KOPT-K1 (cell line): Measurements from ENCODE around the gene NLRP5.
"Not testable (repeated sequence)": the region's sequence is repeated elsewhere in the genome, so short reads cannot be mapped to it uniquely, and the experiment has no call there.

Experiments used
- H3K27ac ChIP-seq: fragments of 200-600 bp; sonication (generic); 2 replicates; pipeline ENCODE4 v1.5.1; 2016; ENCODE audit warnings: antibody characterized with exemption, mild to moderate bottlenecking, low read depth, low read length; ENCODE audit not compliant: poor library complexity, severe bottlenecking
- H3K36me3 ChIP-seq: fragments of 200-600 bp; sonication (generic); 2 replicates; pipeline ENCODE4 v1.5.1; 2017; ENCODE audit warnings: antibody characterized with exemption, mild to moderate bottlenecking, low read length, moderate library complexity; ENCODE audit not compliant: insufficient read depth
- H3K9me3 ChIP-seq: fragments of 200-600 bp; sonication (generic); 2 replicates; pipeline ENCODE4 v1.5.1; 2017; ENCODE audit warnings: antibody characterized with exemption, low read length, mild to moderate bottlenecking; ENCODE audit not compliant: insufficient read depth, poor library complexity, severe bottlenecking

Gene NLRP5

GRCh38 chr19:56019325-56019724 lies 32.8 kb downstream of the NLRP5 start:
- not testable (repeated sequence) for H3K9me3 ChIP-seq, H3K27ac ChIP-seq, H3K36me3 ChIP-seq

- not testable (repeated sequence) for H3K36me3 ChIP-seq, H3K27ac ChIP-seq, H3K9me3 ChIP-seq
These were observed 33.9 kb downstream of the NLRP5 start for GRCh38 chr19:56020355-56020975.

GRCh38 chr19:56026769-56027168 lies 40.2 kb downstream of the NLRP5 start:
- Histone ChIP-seq H3K9me3 (no peaks in the 10 kb centered on the region), H3K36me3 (no peaks in the 10 kb centered on the region), H3K27ac (no peak overlapping the region)

GRCh38 chr19:56053596-56053995 lies 67.0 kb downstream of the NLRP5 start:
- Histone ChIP-seq H3K9me3 (peaks cover 2% of the 10 kb centered on the region), H3K27ac (no peak overlapping the region), H3K36me3 (no peaks in the 10 kb centered on the region)

GRCh38 chr19:56066152-56067023 lies 79.8 kb downstream of the NLRP5 start:
- no peak overlapping the region for H3K27ac ChIP-seq
- H3K36me3 ChIP-seq: no peaks in the 10 kb centered on the region

GRCh38 chr19:56069642-56070041 lies 83.1 kb downstream of the NLRP5 start:
- H3K36me3 ChIP-seq: no peaks in the 10 kb centered on the region
- H3K9me3 ChIP-seq: no peaks in the 10 kb centered on the region
- no peak overlapping the region for H3K27ac ChIP-seq

More at GRCh38 chr19:56066152-56067023, 79.8 kb downstream of the NLRP5 start:
- H3K9me3 ChIP-seq: no peaks in the 10 kb centered on the region

- Histone ChIP-seq H3K9me3 (no peaks in the 10 kb centered on the region), H3K27ac (no peak overlapping the region), H3K36me3 (no peaks in the 10 kb centered on the region)
These were observed 84.6 kb downstream of the NLRP5 start for GRCh38 chr19:56071151-56071550.

- no peaks in the 10 kb centered on the region for H3K9me3 ChIP-seq
- H3K27ac ChIP-seq: no peak overlapping the region
- no peaks in the 10 kb centered on the region for H3K36me3 ChIP-seq
These were observed 89.9 kb downstream of the NLRP5 start for GRCh38 chr19:56076498-56076897.

- H3K27ac ChIP-seq: no peak overlapping the region
- H3K9me3 ChIP-seq: no peaks in the 10 kb centered on the region
- no peaks in the 10 kb centered on the region for H3K36me3 ChIP-seq
These were observed 93.0 kb downstream of the NLRP5 start for GRCh38 chr19:56079609-56080008.

- H3K36me3 ChIP-seq: no peaks in the 10 kb centered on the region
- H3K27ac ChIP-seq: no peak overlapping the region
- no peaks in the 10 kb centered on the region for H3K9me3 ChIP-seq
These were observed 94.3 kb downstream of the NLRP5 start for GRCh38 chr19:56080669-56081401.

GRCh38 chr19:56083668-56084067 lies 97.1 kb downstream of the NLRP5 start:
- H3K36me3 ChIP-seq: peaks cover 3% of the 10 kb centered on the region; the same call in 1 of the 2 replicates
- no peak overlapping the region for H3K27ac ChIP-seq
- no peaks in the 10 kb centered on the region for H3K9me3 ChIP-seq

- Histone ChIP-seq H3K27ac (no peak overlapping the region), H3K36me3 (peaks cover 17% of the 10 kb centered on the region; the same call in 1 of the 2 replicates), H3K9me3 (no peaks in the 10 kb centered on the region)
These were observed 98.4 kb downstream of the NLRP5 start for GRCh38 chr19:56084835-56085536.

GRCh38 chr19:56085571-56086275 lies 99.1 kb downstream of the NLRP5 start:
- no peaks in the 10 kb centered on the region for H3K9me3 ChIP-seq
- peaks cover 21% of the 10 kb centered on the region; the same call in 1 of the 2 replicates for H3K36me3 ChIP-seq
- H3K27ac ChIP-seq: no peak overlapping the region

- Histone ChIP-seq H3K27ac (no peak overlapping the region), H3K9me3 (no peaks in the 10 kb centered on the region), H3K36me3 (peaks cover 31% of the 10 kb centered on the region; the same call in 1 of the 2 replicates)
These were observed 100.3 kb downstream of the NLRP5 start for GRCh38 chr19:56086671-56087430.
